Umbilical cord (tissue), 2 donors: ENCODE results near the gene AHRR. TPM values are rescaled to one million over a fixed set of nuclear protein-coding genes. Genes with fewer than 3 reads are reported as not detected.
"Not testable (repeated sequence)": the region's sequence is repeated elsewhere in the genome, so short reads cannot be mapped to it uniquely, and the experiment has no call there.

Experiments
- DNase-seq: peaks from one replicate; pipeline ENCODE4 v3.0.0-alpha.2; 2015; ENCODE audit warnings: low spot score
- total RNA-seq: library from RNA; depleted of rRNA; stranded (reverse); fragments of >200 nt; gene quantifications from one replicate; pipeline ENCODE4 v1.2.3, GENCODE V29; 2014; ENCODE audit warnings: low replicate concordance; ENCODE audit not compliant: insufficient read depth

Gene AHRR
- total RNA-seq, 1 donor from 2014 or later = 18.3 TPM

DNA sequence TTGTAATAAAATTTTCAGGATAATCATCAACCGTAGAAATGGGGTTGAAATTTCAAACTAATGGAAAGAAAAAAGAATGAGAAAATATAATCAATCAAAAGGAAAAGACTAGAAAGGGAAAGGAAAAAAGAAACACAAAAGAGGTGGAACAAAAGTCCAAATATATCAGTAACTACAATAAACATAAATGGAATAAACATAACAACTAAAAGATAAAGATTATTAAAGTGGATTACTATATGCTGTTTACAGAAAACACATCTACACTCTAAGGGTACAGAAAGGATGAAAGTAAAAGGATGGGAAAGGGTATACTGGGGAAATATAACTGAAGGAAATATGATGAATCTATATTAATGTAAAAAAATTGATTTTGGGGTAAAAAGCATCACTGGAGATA lies 43.0 kb downstream of the AHRR start:
- no peak for DNase-seq

- DNase-seq = no peak
Observed at GRCh38 chr5:366541-367357, 45.2 kb downstream of the AHRR start.

DNA sequence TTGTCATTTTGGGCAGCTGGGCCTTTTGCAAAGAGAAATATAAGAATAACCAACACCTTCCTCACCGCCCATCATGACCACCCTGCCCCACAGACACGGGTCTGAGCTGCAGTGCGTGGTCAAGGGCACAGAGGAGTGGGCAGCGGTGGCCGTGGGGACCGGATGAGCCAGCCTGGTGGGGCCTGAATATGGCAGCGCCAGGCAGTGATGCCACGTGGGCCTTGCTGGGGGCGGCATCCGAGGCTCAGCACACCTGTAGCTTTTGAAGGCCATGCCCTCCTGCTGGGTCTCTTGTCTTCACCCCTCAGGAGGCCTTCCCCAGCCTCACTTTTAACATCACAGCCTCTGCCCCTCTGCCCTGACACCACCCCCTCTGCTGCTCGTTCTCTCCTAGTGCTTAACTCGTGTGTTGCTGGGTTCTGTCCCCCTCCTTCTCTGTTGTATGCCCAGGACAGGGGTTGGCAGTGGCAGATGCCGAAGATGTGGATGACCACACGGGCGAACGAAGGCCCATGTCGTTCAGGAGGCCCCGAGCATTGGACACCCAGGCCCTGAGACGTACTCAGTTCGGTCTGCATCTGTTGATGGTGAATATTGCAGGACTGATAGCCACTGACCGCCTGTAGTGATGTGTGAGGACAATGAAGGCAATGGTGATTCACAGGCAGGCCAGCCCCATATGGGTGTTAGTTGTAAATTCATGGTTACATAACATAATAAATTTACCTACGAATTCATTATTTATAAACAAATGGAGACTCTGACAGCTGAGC lies 46.0 kb downstream of the AHRR start:
- no peak for DNase-seq

DNA sequence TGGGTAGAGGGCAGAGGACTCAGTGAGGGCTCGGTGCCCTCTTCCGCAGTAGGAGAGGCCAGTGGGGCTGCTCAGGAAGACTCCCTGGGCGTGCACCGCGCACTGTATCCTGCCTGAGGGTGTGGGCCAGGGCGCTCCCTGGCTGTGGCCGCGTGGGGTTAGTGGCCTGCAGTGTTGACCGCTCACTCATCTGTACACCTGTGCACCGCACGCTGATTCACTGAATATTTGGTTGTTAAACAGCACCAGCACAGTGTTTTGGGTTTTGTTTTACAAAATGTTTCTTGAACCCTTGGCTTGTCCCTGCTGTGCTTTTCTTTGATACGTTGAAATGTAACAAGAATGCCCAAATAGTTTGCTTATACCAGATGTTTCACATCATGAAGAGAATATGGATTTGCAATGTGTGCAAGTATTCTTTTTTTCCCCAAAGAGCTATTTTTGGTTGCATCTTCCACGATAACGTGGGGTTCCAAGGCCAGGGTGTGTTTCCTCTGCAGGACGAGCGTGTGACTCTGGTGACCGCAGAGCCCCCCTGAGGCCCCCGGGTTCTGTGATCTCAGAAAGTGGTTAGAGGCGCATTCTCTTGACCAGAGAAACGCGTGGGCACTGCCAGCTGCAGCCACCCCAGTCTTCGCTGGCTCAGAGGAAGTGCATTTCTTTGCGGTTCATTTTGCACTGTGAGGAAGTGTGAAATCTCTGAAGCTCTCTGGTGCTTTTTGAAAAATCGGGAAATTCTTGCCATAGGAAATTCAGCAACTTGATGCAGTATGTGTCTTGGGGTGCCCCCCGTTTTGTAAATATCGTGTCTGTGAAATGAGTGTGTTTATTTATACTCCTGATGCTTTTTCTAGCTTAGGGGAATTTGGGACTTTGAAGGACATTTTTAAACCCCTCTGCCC lies 46.9 kb downstream of the AHRR start:
- peak; percentile 47 for DNase-seq

DNA sequence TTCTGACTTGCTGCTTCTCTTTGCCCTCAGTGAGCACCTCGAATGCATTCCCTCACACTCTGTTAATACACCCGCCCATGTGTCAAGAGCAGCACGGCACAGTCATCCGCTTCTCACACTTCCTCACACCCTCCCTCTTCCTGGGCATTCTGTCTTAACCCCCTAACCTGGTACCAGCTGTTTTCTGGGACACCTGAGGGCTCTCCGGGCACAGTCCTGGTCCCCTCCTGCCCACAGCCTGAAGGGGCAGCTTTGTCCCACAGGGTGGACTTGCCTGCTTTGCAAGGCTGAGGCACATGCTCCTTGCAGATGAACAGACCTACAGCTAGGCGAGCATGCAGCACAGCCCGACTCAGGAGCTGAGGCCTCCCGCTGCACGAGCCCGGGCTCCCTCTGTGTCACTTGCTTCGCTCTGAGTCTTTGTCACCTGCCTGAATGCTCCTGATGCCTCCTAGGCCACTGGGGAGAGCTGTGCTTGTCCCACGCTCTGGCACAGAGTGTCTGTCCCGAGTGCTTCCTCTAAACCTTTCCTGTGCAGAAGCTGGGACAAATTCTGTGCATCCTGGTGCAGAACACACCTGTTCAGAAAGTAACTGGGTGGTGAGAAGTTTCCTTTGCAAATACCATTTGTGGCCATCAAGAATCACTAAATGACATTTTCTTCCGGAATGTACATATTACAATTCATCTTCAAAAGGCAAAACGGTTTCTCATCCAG lies 47.8 kb downstream of the AHRR start:
- DNase-seq = no peak

- DNase-seq = not testable (repeated sequence)
Observed at GRCh38 chr5:369869-370236, 48.3 kb downstream of the AHRR start.

DNA sequence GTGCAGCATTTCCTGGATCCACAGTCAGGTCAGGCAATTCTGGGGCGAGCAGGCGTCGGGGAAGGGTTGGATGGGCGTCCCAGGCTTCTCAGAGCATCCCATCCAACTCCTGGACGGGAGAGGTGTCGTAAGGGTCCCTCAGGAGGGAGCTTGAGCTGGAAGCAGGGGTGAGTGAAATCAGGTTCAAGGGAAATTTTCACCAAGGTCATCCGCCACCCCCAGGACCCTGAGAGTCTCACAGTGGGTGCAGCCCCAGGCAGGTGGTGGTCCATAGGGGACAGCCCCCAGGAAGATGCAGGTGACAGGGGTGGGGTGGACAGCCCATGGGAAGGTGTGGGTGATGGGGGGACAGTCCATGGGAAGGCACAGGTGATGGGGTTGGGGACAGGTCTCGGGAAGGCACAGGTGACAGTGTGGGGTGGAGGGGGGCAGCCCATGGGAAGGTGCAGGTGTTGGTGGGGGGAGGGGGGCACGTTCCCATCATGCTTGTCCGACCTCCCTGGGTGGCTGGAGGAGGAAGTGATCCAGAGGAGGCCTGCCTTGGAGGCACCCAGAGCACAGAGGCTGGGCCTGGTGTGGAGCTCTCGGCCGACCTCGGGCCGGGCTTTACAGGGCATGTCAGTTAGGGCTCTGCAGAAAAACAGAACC lies 48.9 kb downstream of the AHRR start:
- no peak for DNase-seq

DNA sequence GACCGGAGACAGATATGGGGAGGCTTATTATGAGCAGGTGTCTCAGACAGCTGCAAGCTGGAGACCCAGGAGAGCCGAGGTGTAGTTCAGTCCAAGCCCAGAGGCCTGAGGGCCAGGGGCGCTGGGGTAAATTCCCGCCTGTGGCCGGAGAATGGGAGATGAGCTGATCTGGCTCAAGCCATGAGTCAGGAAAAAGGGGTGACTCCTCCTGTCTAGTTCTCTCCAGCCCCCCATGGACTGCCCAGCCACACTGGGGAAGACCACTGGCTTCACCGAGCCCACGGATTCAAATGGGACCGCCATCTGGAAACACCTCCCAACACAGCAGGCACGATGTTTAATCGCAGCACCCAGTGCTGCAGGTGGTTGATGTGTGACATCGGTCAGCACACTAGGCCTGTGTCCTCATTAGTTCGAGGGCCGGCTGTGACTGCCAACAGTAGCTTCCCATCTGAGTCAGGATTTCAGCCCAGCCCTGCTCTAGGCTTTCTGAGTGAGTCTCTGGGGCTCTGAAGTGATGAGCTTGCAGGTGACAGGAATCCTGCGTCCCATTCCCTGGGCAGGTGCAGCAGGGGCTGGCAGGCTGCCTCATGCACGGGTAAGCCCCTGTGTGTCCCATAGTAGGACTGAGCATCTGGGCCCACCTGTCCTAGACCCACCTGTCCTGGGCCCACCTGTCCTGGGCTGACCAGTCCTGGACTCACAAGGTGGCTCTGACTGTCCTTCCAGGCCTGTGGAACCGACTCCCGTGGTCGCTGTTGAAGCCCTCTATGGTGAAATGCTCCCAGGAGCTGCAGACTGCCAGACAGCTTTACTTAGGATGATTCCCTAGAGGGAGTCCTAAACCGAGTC lies 49.7 kb downstream of the AHRR start:
- no peak for DNase-seq

GRCh38 chr5:371811-372555 lies 50.5 kb downstream of the AHRR start:
- no peak for DNase-seq

DNA sequence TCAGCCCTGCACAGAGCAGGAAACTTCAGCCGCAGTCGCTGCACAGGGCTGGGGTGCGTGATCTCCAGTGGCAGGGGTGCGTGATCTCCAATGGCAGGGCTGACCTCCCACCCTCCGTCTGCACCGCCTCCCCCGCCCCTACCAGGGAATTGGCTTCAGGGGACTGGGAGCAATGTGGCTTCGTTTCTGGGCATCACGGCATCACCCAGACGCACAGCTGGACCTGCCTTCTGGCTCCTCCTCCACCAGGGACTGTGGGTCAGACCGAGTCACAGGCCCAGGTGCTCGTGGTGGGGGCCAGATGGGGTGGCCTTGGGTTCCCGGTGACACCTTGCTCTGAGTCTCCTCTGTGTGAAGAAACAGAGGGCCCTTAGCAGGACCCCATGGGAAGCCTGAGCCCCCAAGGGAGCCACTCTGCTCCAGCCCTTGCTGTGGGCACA lies 51.1 kb downstream of the AHRR start:
- DNase-seq = no peak

- DNase-seq = no peak
Observed at GRCh38 chr5:372996-373709, 51.6 kb downstream of the AHRR start.

GRCh38 chr5:373710-374602 lies 52.4 kb downstream of the AHRR start:
- peak; percentile 52 for DNase-seq

GRCh38 chr5:374631-375335 lies 53.3 kb downstream of the AHRR start:
- DNase-seq = no peak

GRCh38 chr5:375336-375920 lies 53.9 kb downstream of the AHRR start:
- DNase-seq = no peak

- DNase-seq = no peak
Observed at GRCh38 chr5:375921-376798, 54.6 kb downstream of the AHRR start.
